Thyroid gland (tissue), 4 donors: ENCODE measurements around the gene TMEM119.

Experiments used
- CTCF ChIP-seq, 6 experiments: fragments of 200-600 bp in 3 of 6; fragments of 450-650 bp in 3 of 6; sonication (generic) in 3 of 6; IDR thresholded peaks; one replicate each; pipeline ENCODE4 v1.5.1; 2016 to 2019; ENCODE audit warnings: antibody characterized with exemption in 6 of 6, mild to moderate bottlenecking in 2 of 6, inconsistent platforms in 1 of 6, moderate library complexity in 1 of 6
- POLR2A ChIP-seq, 2 donors: fragments of 450-650 bp; IDR thresholded peaks; one replicate each; pipeline ENCODE4 v1.6.1; 2017; ENCODE audit warnings: antibody characterized with exemption in 2 of 2, mild to moderate bottlenecking in 2 of 2, moderate library complexity in 1 of 2

DNA sequence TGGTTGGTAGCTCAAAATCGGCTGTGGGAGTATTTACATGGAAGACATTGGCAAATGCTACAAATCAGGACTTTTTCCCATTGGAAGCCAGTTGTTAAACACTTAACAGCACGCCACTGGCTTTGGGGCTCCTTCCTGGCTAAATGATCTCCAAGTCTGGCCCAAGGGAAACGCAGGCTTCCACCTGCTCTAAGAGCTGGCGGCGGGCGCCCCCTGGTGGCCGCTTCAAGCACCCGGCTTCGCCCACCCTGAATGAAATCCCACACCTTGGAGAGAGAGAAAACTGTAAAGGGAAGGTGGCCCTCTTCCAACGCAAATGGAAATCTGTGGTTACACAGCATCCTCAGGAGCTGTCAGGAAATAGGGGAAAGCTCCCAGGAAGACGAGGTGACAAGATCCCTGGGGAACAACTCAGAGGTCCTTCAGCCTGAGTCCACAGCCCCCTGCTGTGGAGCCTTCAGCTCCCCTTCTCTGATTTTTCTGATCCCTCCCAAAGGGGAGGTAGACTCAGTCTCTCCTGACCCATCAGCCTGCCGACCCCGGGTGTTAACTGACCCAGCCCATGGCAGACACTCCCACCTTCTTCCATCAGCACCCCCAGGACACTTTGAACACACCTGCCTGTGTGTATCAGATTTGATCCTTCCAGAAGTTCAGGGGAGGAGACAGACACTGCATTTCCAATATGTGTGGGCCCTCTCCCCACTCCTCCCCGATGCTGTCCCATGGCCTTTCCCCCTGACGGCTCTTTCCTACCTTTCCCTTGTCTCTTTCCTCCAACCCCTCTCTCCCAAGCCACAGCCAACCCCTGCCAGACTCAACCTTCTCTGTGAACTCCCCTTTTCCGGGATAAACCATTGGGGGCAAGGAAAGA, 20.4 kb upstream of the TMEM119 start:
- no peak for TF ChIP-seq POLR2A (IDR thresholded peaks at IDR 0.05)
- TF ChIP-seq CTCF (IDR thresholded peaks at IDR 0.05), result peak; percentile 88 to 95 (median 92)
